DMS153 treated with DMSO at 0.1 percent for 48 hours (cell line): ENCODE measurements around the gene SIPA1L2.

Source experiments
- DNase-seq: peaks from one replicate; lab custom pipeline; 2025; ENCODE audit not compliant: unreplicated experiment; lab: John Stamatoyannopoulos, UW

The SIPA1L2 gene

GRCh38 chr1:232650418-232650817 is 20.5 kb upstream of the SIPA1L2 start:
- DNase-seq = no peak

- DNase-seq = no peak
These were observed 18.4 kb upstream of the SIPA1L2 start for GRCh38 chr1:232648316-232648715.

GRCh38 chr1:232644209-232644608 is 14.3 kb upstream of the SIPA1L2 start:
- no peak for DNase-seq

GRCh38 chr1:232643251-232643650 is 13.3 kb upstream of the SIPA1L2 start:
- DNase-seq = no peak

- no peak for DNase-seq
These were observed 11.6 kb upstream of the SIPA1L2 start for GRCh38 chr1:232641507-232641906.

GRCh38 chr1:232636799-232637198 is 6.9 kb upstream of the SIPA1L2 start:
- DNase-seq = no peak

GRCh38 chr1:232635778-232636356 is 5.9 kb upstream of the SIPA1L2 start:
- peak; percentile 20 for DNase-seq

- DNase-seq = no peak
These were observed 5.3 kb upstream of the SIPA1L2 start for GRCh38 chr1:232635279-232635678.

GRCh38 chr1:232634096-232634495 is 4.2 kb upstream of the SIPA1L2 start:
- no peak for DNase-seq

- no peak for DNase-seq
These were observed 912 bp upstream of the SIPA1L2 start for GRCh38 chr1:232630894-232631195.

- no peak for DNase-seq
These were observed 485 bp downstream of the SIPA1L2 start for GRCh38 chr1:232629250-232630046.

- no peak for DNase-seq
These were observed 1.3 kb downstream of the SIPA1L2 start for GRCh38 chr1:232628335-232629249.

GRCh38 chr1:232627645-232628334 is 2.1 kb downstream of the SIPA1L2 start:
- no peak for DNase-seq

- DNase-seq = no peak
These were observed 2.8 kb downstream of the SIPA1L2 start for GRCh38 chr1:232627171-232627570.

GRCh38 chr1:232626452-232626851 is 3.5 kb downstream of the SIPA1L2 start:
- DNase-seq = no peak

- DNase-seq = no peak
These were observed 4.5 kb downstream of the SIPA1L2 start for GRCh38 chr1:232625319-232625868.

GRCh38 chr1:232624546-232625281 is 5.2 kb downstream of the SIPA1L2 start:
- no peak for DNase-seq

- no peak for DNase-seq
These were observed 7.0 kb downstream of the SIPA1L2 start for GRCh38 chr1:232622981-232623380.

GRCh38 chr1:232622378-232622777 is 7.6 kb downstream of the SIPA1L2 start:
- no peak for DNase-seq

- DNase-seq = no peak
These were observed 8.9 kb downstream of the SIPA1L2 start for GRCh38 chr1:232621050-232621449.
